A549 (cell line): ENCODE data around the gene DECR2. TPM values are rescaled to one million over a fixed set of nuclear protein-coding genes. Genes with fewer than 3 reads are reported as not detected.
A peak's percentile ranks its signal among the peaks of the same experiment; 100 is the strongest.

ENCODE experiments used
- ATAC-seq, 2 experiments: fragments of 200-7000 bp in 1 of 2; fragments of >200 bp in 1 of 2; cut with Nextera tagmentation in 1 of 2; cut with Tn5 transposase in 1 of 2; 3 replicates each; pipeline versions ENCODE4 v1.8.0 to v1.9.1; 2018 to 2020; ENCODE audit warnings: mild to moderate bottlenecking in 1 of 2, moderate library complexity in 1 of 2
- CTCF ChIA-PET: fragments of 300-600 bp; sonication (Branson Sonifier 250); formaldehyde crosslinking; extraction: SDS; loops from one replicate; lab custom pipeline; 2021; ENCODE audit warnings: antibody characterized with exemption, inconsistent platforms; lab: Yijun Ruan, JAX
- POLR2A ChIA-PET: fragments of 350-600 bp; formaldehyde crosslinking; extraction: SDS; loops from one replicate; lab custom pipeline; 2021; ENCODE audit warnings: antibody characterized with exemption, inconsistent platforms; lab: Yijun Ruan, JAX
- DNase-seq, 2 experiments: peaks; one replicate each; pipeline versions ENCODE4 v3.0.0 to v3.0.0-alpha.2; 2011 to 2016; ENCODE audit warnings: low read depth in 1 of 2, low spot score in 1 of 2
- FAIRE-seq: peaks from 2 replicates; lab custom pipeline; 2011; peaks lifted over from hg19 to GRCh38; lab: Jason Lieb, UNC
- H3K27ac ChIP-seq, 2 experiments: fragments of >200 bp; sonication (Bioruptor Twin); formaldehyde crosslinking; 3 replicates each; pipeline ENCODE4 v1.5.1; 2016 to 2017
- H3K4me1 ChIP-seq: fragments of >200 bp; sonication (Bioruptor Twin); formaldehyde crosslinking; 3 replicates; pipeline ENCODE4 v1.6.1; 2016
- H3K4me2 ChIP-seq: fragments of >200 bp; sonication (Bioruptor Twin); formaldehyde crosslinking; 3 replicates; pipeline ENCODE4 v1.6.1; 2016
- H3K4me3 ChIP-seq: fragments of >200 bp; sonication (Bioruptor Twin); formaldehyde crosslinking; 3 replicates; pipeline ENCODE4 v1.5.1; 2016
- H3K9me3 ChIP-seq: fragments of >200 bp; sonication (Bioruptor Twin); formaldehyde crosslinking; 3 replicates; pipeline ENCODE4 v1.6.1; 2016
- BCL3 ChIP-seq: fragments of >200 bp; sonication (Bioruptor Twin); formaldehyde crosslinking; IDR thresholded peaks from 3 replicates; pipeline ENCODE4 v1.6.1; 2016
- CBX8 ChIP-seq: fragments of 200-600 bp; sonication (generic); IDR thresholded peaks from 2 replicates; pipeline ENCODE4 v1.6.1; 2016
- CEBPB ChIP-seq, 2 experiments: fragments of >200 bp in 1 of 2; sonication (Bioruptor Twin) in 1 of 2; formaldehyde crosslinking in 1 of 2; IDR thresholded peaks; 2 replicates each; pipeline ENCODE4 v1.6.1; 2012 to 2016
- CHD4 ChIP-seq: fragments of 200-600 bp; sonication (generic); IDR thresholded peaks from 2 replicates; pipeline ENCODE4 v1.6.1; 2016; ENCODE audit warnings: antibody characterized with exemption, mild to moderate bottlenecking, borderline replicate concordance
- E2F6 ChIP-seq: IDR thresholded peaks from 2 replicates; pipeline ENCODE4 v1.6.1; 2012; ENCODE audit warnings: low read depth, borderline replicate concordance
- EP300 ChIP-seq, 2 experiments: fragments of >200 bp; sonication (Bioruptor Twin); formaldehyde crosslinking; IDR thresholded peaks; 2 replicates in 1 of 2; 3 replicates in 1 of 2; pipeline ENCODE4 v1.6.1; 2016 to 2017
- HMGXB4 ChIP-seq: fragments of 250-450 bp; sonication (Bioruptor Pico); IDR thresholded peaks from 2 replicates; pipeline ENCODE4 v1.5.0; 2021; ENCODE audit warnings: mild to moderate bottlenecking, moderate library complexity, borderline replicate concordance
- HOXA7 ChIP-seq: fragments of 250-450 bp; sonication (Bioruptor Pico); IDR thresholded peaks from 2 replicates; pipeline ENCODE4 v1.5.0; 2020; ENCODE audit warnings: mild to moderate bottlenecking, moderate library complexity
- JUN ChIP-seq, 2 experiments: fragments of >200 bp; sonication (Bioruptor Twin); formaldehyde crosslinking; IDR thresholded peaks; 2 replicates in 1 of 2; 3 replicates in 1 of 2; pipeline ENCODE4 v1.6.1; 2016 to 2017
- MAFK ChIP-seq: fragments of 450-650 bp; IDR thresholded peaks from 2 replicates; pipeline ENCODE4 v1.6.1; 2014; ENCODE audit not compliant: partially characterized antibody
- MYC ChIP-seq: IDR thresholded peaks from 2 replicates; pipeline ENCODE4 v1.6.1; 2012; ENCODE audit warnings: mild to moderate bottlenecking, inconsistent platforms, low read length, improper control_type of control experiment, borderline replicate concordance
- PHF8 ChIP-seq: fragments of 200-600 bp; sonication (generic); IDR thresholded peaks from 2 replicates; pipeline ENCODE4 v1.6.1; 2016; ENCODE audit warnings: low read depth, mild to moderate bottlenecking, antibody characterized with exemption, moderate library complexity, borderline replicate concordance
- POLR2A ChIP-seq: IDR thresholded peaks from 2 replicates; pipeline ENCODE4 v1.6.1; 2012; ENCODE audit warnings: mild to moderate bottlenecking, low read length
- RAD21 ChIP-seq, 2 experiments: fragments of >200 bp in 1 of 2; sonication (Bioruptor Twin) in 1 of 2; formaldehyde crosslinking in 1 of 2; IDR thresholded peaks in 1 of 2; conservative IDR thresholded peaks in 1 of 2; 2 replicates in 1 of 2; 3 replicates in 1 of 2; pipeline ENCODE4 v1.6.1; 2012 to 2018; ENCODE audit warnings: inconsistent platforms in 1 of 2
- RCOR1 ChIP-seq: fragments of 150-350 bp; IDR thresholded peaks from 2 replicates; pipeline ENCODE4 v1.6.1; 2014; ENCODE audit warnings: antibody characterized with exemption, low read length, low read depth
- ZNF302 ChIP-seq: fragments of 250-450 bp; sonication (Bioruptor Pico); IDR thresholded peaks from 2 replicates; pipeline ENCODE4 v1.9.0; 2021; ENCODE audit warnings: inconsistent platforms, mild to moderate bottlenecking, moderate library complexity
- WGBS: methylation state at CpG from one replicate; pipeline ENCODE4 v1.1.6; 2017; ENCODE audit errors: missing lambda C conversion rate; 5-methylcytosine and 5-hydroxymethylcytosine counted together
- polyA plus RNA-seq, 4 experiments: library from polyadenylated mRNA; depleted of rRNA in 3 of 4; stranded (reverse); fragments of >200 nt; fragmentation: RNase III in 1 of 4; extraction: RNeasy Plus Mini Kit Qiagen cat#74134 plus additional on column Dnase treatment in 1 of 4; gene quantifications; 2 replicates in 3 of 4; 3 replicates in 1 of 4; pipeline ENCODE4 v1.2.3, GENCODE V29; 2011 to 2017
- TF ChIP-seq, protein P1 (sequence below): fragments of 200-600 bp; sonication (generic); IDR thresholded peaks from 2 replicates; pipeline ENCODE4 v1.6.1; 2016; ENCODE audit warnings: antibody characterized with exemption, mild to moderate bottlenecking, moderate library complexity
- TF ChIP-seq, protein P2 (sequence below): IDR thresholded peaks from 2 replicates; pipeline ENCODE4 v1.6.1; 2012
- TF ChIP-seq, protein P3 (sequence below): fragments of 450-650 bp; IDR thresholded peaks from 2 replicates; pipeline ENCODE4 v1.6.1; 2014; ENCODE audit warnings: antibody characterized with exemption

Gene DECR2
- polyA plus RNA-seq, 2 of the 4 experiments (the other 2 are of a cell fraction): 15.5 to 34.2 TPM

- TF ChIP-seq, protein P1, sequence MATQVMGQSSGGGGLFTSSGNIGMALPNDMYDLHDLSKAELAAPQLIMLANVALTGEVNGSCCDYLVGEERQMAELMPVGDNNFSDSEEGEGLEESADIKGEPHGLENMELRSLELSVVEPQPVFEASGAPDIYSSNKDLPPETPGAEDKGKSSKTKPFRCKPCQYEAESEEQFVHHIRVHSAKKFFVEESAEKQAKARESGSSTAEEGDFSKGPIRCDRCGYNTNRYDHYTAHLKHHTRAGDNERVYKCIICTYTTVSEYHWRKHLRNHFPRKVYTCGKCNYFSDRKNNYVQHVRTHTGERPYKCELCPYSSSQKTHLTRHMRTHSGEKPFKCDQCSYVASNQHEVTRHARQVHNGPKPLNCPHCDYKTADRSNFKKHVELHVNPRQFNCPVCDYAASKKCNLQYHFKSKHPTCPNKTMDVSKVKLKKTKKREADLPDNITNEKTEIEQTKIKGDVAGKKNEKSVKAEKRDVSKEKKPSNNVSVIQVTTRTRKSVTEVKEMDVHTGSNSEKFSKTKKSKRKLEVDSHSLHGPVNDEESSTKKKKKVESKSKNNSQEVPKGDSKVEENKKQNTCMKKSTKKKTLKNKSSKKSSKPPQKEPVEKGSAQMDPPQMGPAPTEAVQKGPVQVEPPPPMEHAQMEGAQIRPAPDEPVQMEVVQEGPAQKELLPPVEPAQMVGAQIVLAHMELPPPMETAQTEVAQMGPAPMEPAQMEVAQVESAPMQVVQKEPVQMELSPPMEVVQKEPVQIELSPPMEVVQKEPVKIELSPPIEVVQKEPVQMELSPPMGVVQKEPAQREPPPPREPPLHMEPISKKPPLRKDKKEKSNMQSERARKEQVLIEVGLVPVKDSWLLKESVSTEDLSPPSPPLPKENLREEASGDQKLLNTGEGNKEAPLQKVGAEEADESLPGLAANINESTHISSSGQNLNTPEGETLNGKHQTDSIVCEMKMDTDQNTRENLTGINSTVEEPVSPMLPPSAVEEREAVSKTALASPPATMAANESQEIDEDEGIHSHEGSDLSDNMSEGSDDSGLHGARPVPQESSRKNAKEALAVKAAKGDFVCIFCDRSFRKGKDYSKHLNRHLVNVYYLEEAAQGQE: no peak
- TF ChIP-seq CEBPB (IDR thresholded peaks at IDR 0.05) (no peak), RCOR1 (peak; percentile 92; the same call in 1 of the 2 replicates)
Observed at GRCh38 chr16:391885-392335, 9.8 kb upstream of the DECR2 start (continued).

- Histone ChIP-seq H3K4me2 (no peak overlapping the region), H3K27ac (no peak overlapping the region), H3K4me1 (peaks cover 8% of the 10 kb centered on the region; the same call in 1 of the 3 replicates), H3K4me3 (no peak overlapping the region), H3K9me3 (0 out of 3 replicates have a peak, but pooled peaks cover 2% of the 10 kb centered on the region)
- no peak for FAIRE-seq
- ATAC-seq: no peak
- no peak for DNase-seq
- POLR2A ChIA-PET: no interaction called here
- 92% methylated on average over 7 of the region's 7 CpGs for WGBS
- CTCF ChIA-PET: interaction anchor here (0.6 to 3.8 kb wide), 11 partner anchors 9 to 268 kb away, joined by 3 to 14 read pairs (median 3); partner anchors contain the start of genes DECR2, PGAP6 and RAB11FIP3
- TF ChIP-seq CHD4 (no peak), EP300 (IDR thresholded peaks at IDR 0.05) (no peak), HMGXB4 (CRISPR knock-in tag) (no peak), CBX8 (no peak), MAFK (no peak), HOXA7 (CRISPR knock-in tag) (no peak)
- TF ChIP-seq, protein P1: no peak
- TF ChIP-seq, protein P2, sequence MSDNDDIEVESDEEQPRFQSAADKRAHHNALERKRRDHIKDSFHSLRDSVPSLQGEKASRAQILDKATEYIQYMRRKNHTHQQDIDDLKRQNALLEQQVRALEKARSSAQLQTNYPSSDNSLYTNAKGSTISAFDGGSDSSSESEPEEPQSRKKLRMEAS: no peak
Observed at GRCh38 chr16:392450-393030, 9.1 kb upstream of the DECR2 start.

- no peak for FAIRE-seq
- TF ChIP-seq, protein P3, sequence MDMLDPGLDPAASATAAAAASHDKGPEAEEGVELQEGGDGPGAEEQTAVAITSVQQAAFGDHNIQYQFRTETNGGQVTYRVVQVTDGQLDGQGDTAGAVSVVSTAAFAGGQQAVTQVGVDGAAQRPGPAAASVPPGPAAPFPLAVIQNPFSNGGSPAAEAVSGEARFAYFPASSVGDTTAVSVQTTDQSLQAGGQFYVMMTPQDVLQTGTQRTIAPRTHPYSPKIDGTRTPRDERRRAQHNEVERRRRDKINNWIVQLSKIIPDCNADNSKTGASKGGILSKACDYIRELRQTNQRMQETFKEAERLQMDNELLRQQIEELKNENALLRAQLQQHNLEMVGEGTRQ: no peak
- TF ChIP-seq JUN (IDR thresholded peaks at IDR 0.05): no peak
- no peak for TF ChIP-seq PHF8
- no peak for TF ChIP-seq POLR2A
- TF ChIP-seq HOXA7 (CRISPR knock-in tag): no peak
- no peak for TF ChIP-seq E2F6
- no peak for TF ChIP-seq BCL3
- TF ChIP-seq MYC: no peak
- TF ChIP-seq EP300 (IDR thresholded peaks at IDR 0.05): no peak
- TF ChIP-seq ZNF302 (CRISPR knock-in tag): no peak
- no peak for TF ChIP-seq RAD21 (conservative IDR thresholded peaks at IDR 0.05 in 1 of 2, IDR thresholded peaks at IDR 0.05 in 1 of 2)
- H3K4me2 ChIP-seq: peak overlapping the region; percentile 86
- no peak for DNase-seq
- H3K27ac ChIP-seq: peak overlapping the region; percentile 94 to 99
- H3K4me1 ChIP-seq: peaks cover 39% of the 10 kb centered on the region
- peak overlapping the region; percentile 80 for H3K4me3 ChIP-seq
- no peak for ATAC-seq
- 19% methylated on average over 3 of the region's 3 CpGs for WGBS
- POLR2A ChIA-PET: interaction anchor here (0.7 kb wide), 1 partner anchor 53 kb away, joined by 3 read pairs; no protein-coding TSS in a partner anchor
- 0 out of 3 replicates have a peak, but pooled peaks cover 2% of the 10 kb centered on the region for H3K9me3 ChIP-seq
- CTCF ChIA-PET: no interaction called here
Observed at GRCh38 chr16:396199-396598, 5.5 kb upstream of the DECR2 start.
